ENCODE measurements around the gene TNK1.

TNK1 gene

DNA sequence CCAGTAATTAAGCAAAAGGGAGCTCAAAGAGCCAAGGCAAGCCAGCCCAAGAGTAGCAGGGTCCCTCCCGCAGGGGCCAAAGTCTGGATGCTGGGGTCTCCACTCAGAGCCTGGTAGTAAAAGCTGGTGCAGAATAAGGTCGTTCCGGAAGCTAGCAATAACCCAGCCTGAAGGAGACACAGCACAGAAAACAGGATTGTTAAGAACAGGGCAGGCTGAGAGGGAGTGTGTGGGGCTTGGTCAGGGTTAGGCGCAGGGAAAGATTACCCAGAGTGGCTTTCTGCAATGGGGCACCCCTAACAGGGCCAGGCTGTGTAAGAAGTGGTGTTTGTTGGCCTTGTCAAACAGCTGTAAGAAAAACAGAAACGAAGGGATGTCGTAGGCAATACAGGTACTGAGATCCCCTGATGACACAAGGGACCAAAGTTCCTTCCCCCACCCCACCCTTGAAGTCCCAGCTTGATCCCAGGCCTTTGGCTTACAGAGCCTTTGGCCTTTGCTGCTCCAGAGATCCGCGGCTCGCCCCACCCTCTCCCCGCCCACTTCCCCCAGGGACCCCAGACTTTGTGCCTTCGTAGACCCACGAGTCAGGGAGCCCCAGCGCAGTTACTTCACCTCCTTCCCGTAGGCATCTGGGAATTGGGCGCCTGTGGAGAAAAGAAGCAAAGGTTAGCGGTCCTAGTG, 22.3 kb downstream of the TNK1 start:
- H3K27me3 ChIP-seq (ENCODE audit: control insufficient read depth in 5 of 5, insufficient read depth in 4 of 5, low read length in 5 of 5): no peaks in the 10 kb centered on the region
- H3K9me3 ChIP-seq (ENCODE audit: control insufficient read depth in 5 of 5, low read length in 5 of 5): no peaks in the 10 kb centered on the region
- H3K4me1 ChIP-seq (ENCODE audit: control insufficient read depth in 5 of 5, insufficient read depth in 5 of 5, low read length in 5 of 5): peaks cover 4 to 25% (median 17%) of the 10 kb centered on the region in 5 donors
- H3K4me3 ChIP-seq (ENCODE audit: low read depth in 1 of 5, low read length in 5 of 5): peak overlapping the region; percentile 77 to 83 (median 80)
- peak overlapping the region; percentile 92 for H3K27ac ChIP-seq (ENCODE audit: low read depth, low read length)
- H3K9ac ChIP-seq (ENCODE audit: low read length in 5 of 5): peak overlapping the region; percentile 43 to 82 (median 75)
- H3K36me3 ChIP-seq (ENCODE audit: control insufficient read depth in 5 of 5, insufficient read depth in 5 of 5, low read length in 5 of 5): no peaks in the 10 kb centered on the region

GRCh38 chr17:7403727-7403976, 22.8 kb downstream of the TNK1 start:
- peaks cover 4 to 25% (median 17%) of the 10 kb centered on the region in 5 donors for H3K4me1 ChIP-seq (ENCODE audit: control insufficient read depth in 5 of 5, insufficient read depth in 5 of 5, low read length in 5 of 5)
- H3K4me3 ChIP-seq (ENCODE audit: low read depth in 1 of 5, low read length in 5 of 5): peak overlapping the region; percentile 77 to 83 (median 80)
- no peaks in the 10 kb centered on the region for H3K9me3 ChIP-seq (ENCODE audit: control insufficient read depth in 5 of 5, low read length in 5 of 5)
- peaks cover 0 to 2% (median 0%) of the 10 kb centered on the region in 5 donors for H3K36me3 ChIP-seq (ENCODE audit: control insufficient read depth in 5 of 5, insufficient read depth in 5 of 5, low read length in 5 of 5)
- H3K27ac ChIP-seq (ENCODE audit: low read depth, low read length): peak overlapping the region; percentile 92
- H3K9ac ChIP-seq (ENCODE audit: low read length in 5 of 5): peak overlapping the region in 4 of 5 donors; percentile 43 to 82 (median 71)
- no peaks in the 10 kb centered on the region for H3K27me3 ChIP-seq (ENCODE audit: control insufficient read depth in 5 of 5, insufficient read depth in 4 of 5, low read length in 5 of 5)

GRCh38 chr17:7403977-7404736, 23.3 kb downstream of the TNK1 start, which contains the start of gene TMEM256:
TMEM256 (minus strand) TSS chr17:7404097; CDS start chr17:7404084, 13 bp downstream.
- no peaks in the 10 kb centered on the region for H3K9me3 ChIP-seq (ENCODE audit: control insufficient read depth in 5 of 5, low read length in 5 of 5)
- peak within 1 kb of the TSS; percentile 77 to 83 (median 80) for H3K4me3 ChIP-seq (ENCODE audit: low read depth in 1 of 5, low read length in 5 of 5)
- H3K27ac ChIP-seq (ENCODE audit: low read depth, low read length): peak within 1 kb of the TSS; percentile 92
- H3K4me1 ChIP-seq (ENCODE audit: control insufficient read depth in 5 of 5, insufficient read depth in 5 of 5, low read length in 5 of 5): peaks cover 4 to 25% (median 17%) of the 10 kb centered on the region in 5 donors
- peak within 1 kb of the TSS; percentile 43 to 82 (median 75) for H3K9ac ChIP-seq (ENCODE audit: low read length in 5 of 5)
- peaks cover 0 to 7% (median 0%) of the 10 kb centered on the region in 5 donors for H3K36me3 ChIP-seq (ENCODE audit: control insufficient read depth in 5 of 5, insufficient read depth in 5 of 5, low read length in 5 of 5)
- no peaks in the 10 kb centered on the region for H3K27me3 ChIP-seq (ENCODE audit: control insufficient read depth in 5 of 5, insufficient read depth in 4 of 5, low read length in 5 of 5)

GRCh38 chr17:7404737-7405349, 24.0 kb downstream of the TNK1 start:
- Histone ChIP-seq H3K4me3 (ENCODE audit: low read depth in 1 of 5, low read length in 5 of 5) (peak overlapping the region; percentile 44 to 83 (median 62)), H3K36me3 (ENCODE audit: control insufficient read depth in 5 of 5, insufficient read depth in 5 of 5, low read length in 5 of 5) (peaks cover 0 to 13% (median 4%) of the 10 kb centered on the region in 5 donors), H3K9ac (ENCODE audit: low read length in 5 of 5) (peak overlapping the region in 3 of 5 donors; percentile 51 to 75 (median 73)), H3K27me3 (ENCODE audit: control insufficient read depth in 5 of 5, insufficient read depth in 4 of 5, low read length in 5 of 5) (no peaks in the 10 kb centered on the region), H3K27ac (ENCODE audit: low read depth, low read length) (peak overlapping the region; percentile 46), H3K9me3 (ENCODE audit: control insufficient read depth in 5 of 5, low read length in 5 of 5) (no peaks in the 10 kb centered on the region), H3K4me1 (ENCODE audit: control insufficient read depth in 5 of 5, insufficient read depth in 5 of 5, low read length in 5 of 5) (peaks cover 4 to 25% (median 17%) of the 10 kb centered on the region in 5 donors)

DNA sequence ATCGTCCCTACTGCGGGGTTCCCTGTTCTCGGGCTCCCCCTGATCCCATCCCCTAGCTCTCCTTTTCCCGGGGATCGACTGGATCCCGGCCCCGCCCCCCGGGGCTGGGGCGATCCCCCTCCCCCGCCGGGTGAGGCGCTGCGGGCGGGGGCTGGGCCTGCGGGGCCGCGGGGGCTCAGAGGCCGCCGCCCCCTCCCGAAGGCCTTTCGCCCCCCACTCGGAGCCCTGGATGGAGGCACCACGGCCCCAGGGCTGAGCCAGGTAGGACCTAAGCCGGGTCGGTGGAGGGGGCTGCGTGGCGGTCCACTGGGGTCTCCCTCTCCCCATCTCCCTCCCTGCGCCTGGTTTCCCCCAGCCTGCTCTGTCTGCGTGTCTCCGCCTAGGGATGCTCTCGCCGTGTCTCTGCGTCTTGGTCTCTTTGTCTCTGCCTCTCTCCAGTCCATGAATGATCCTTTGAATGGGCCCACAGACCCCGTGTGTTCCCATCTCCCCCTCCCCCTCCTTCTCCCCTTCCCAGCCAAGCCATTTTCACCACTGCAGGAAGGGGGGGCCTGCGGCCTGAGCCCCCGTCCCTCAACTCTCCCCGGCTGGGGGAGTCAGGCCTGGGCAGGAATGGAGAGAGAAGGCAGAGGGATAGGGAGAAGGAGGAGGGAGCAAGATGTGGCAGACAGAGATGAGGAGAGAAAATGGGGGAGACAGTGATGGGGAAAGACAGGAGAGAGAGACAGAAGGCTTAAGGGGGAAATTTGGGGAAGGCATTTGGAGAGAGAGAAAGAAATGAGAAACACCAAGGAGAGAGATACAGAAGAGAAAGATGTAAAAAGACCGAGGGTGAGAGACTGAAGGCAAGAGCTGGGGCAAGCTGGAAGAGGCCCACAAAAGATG, 24.7 kb downstream of the TNK1 start:
- Histone ChIP-seq H3K9ac (ENCODE audit: low read length in 5 of 5) (peak overlapping the region in 3 of 5 donors; percentile 51 to 75 (median 73)), H3K27ac (ENCODE audit: low read depth, low read length) (peak overlapping the region; percentile 46), H3K27me3 (ENCODE audit: control insufficient read depth in 5 of 5, insufficient read depth in 4 of 5, low read length in 5 of 5) (no peaks in the 10 kb centered on the region), H3K9me3 (ENCODE audit: control insufficient read depth in 5 of 5, low read length in 5 of 5) (no peaks in the 10 kb centered on the region), H3K36me3 (ENCODE audit: control insufficient read depth in 5 of 5, insufficient read depth in 5 of 5, low read length in 5 of 5) (peaks cover 0 to 17% (median 9%) of the 10 kb centered on the region in 5 donors), H3K4me3 (ENCODE audit: low read depth in 1 of 5, low read length in 5 of 5) (peak overlapping the region in 4 of 5 donors; percentile 61 to 83 (median 70)), H3K4me1 (ENCODE audit: control insufficient read depth in 5 of 5, insufficient read depth in 5 of 5, low read length in 5 of 5) (peaks cover 4 to 25% (median 17%) of the 10 kb centered on the region in 5 donors)

- Histone ChIP-seq H3K4me1 (ENCODE audit: control insufficient read depth in 5 of 5, insufficient read depth in 5 of 5, low read length in 5 of 5) (peaks cover 4 to 25% (median 17%) of the 10 kb centered on the region in 5 donors), H3K9me3 (ENCODE audit: control insufficient read depth in 5 of 5, low read length in 5 of 5) (no peaks in the 10 kb centered on the region), H3K4me3 (ENCODE audit: low read depth in 1 of 5, low read length in 5 of 5) (no peak overlapping the region), H3K27ac (ENCODE audit: low read depth, low read length) (no peak overlapping the region), H3K9ac (ENCODE audit: low read length in 5 of 5) (no peak overlapping the region), H3K36me3 (ENCODE audit: control insufficient read depth in 5 of 5, insufficient read depth in 5 of 5, low read length in 5 of 5) (peaks cover 0 to 17% (median 10%) of the 10 kb centered on the region in 5 donors), H3K27me3 (ENCODE audit: control insufficient read depth in 5 of 5, insufficient read depth in 4 of 5, low read length in 5 of 5) (no peaks in the 10 kb centered on the region)
These were observed 25.4 kb downstream of the TNK1 start for GRCh38 chr17:7406235-7406825.

DNA sequence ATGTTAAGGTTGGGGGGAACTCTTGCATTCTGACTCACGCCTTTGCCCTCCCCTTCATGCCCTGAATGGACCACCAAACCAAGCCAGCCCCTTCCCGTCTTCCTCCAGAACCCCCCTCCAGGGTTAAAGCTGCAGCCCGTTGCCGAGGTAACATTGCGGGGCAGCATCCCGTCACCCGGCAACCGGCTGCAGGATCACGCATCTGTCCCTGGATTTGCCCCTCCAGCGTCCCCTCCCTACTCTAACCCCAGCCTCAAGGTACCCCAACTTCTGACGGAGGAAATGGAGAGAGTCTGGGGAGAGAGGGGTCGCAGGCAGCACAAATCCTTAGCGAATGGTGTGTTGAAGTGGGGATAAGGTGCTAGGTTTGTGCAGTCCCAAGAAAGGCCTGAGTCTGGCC, 26.2 kb downstream of the TNK1 start:
- no peak overlapping the region for H3K4me3 ChIP-seq (ENCODE audit: low read depth in 1 of 5, low read length in 5 of 5)

GRCh38 chr17:7407485-7408251, 26.8 kb downstream of the TNK1 start, which contains the start of gene NLGN2:
NLGN2 (plus strand) TSS chr17:7407845; CDS start chr17:7408256, 411 bp downstream.
- no peak within 1 kb of the TSS for H3K4me3 ChIP-seq (ENCODE audit: low read depth in 1 of 5, low read length in 5 of 5)
- H3K9me3 ChIP-seq (ENCODE audit: control insufficient read depth in 5 of 5, low read length in 5 of 5): no peaks in the 10 kb centered on the region
- H3K9ac ChIP-seq (ENCODE audit: low read length in 5 of 5): no peak within 1 kb of the TSS
- peaks cover 4 to 24% (median 15%) of the 10 kb centered on the region in 5 donors for H3K4me1 ChIP-seq (ENCODE audit: control insufficient read depth in 5 of 5, insufficient read depth in 5 of 5, low read length in 5 of 5)
- H3K27me3 ChIP-seq (ENCODE audit: control insufficient read depth in 5 of 5, insufficient read depth in 4 of 5, low read length in 5 of 5): no peaks in the 10 kb centered on the region
- H3K36me3 ChIP-seq (ENCODE audit: control insufficient read depth in 5 of 5, insufficient read depth in 5 of 5, low read length in 5 of 5): peaks cover 0 to 17% (median 10%) of the 10 kb centered on the region in 5 donors
- no peak within 1 kb of the TSS for H3K27ac ChIP-seq (ENCODE audit: low read depth, low read length)

More for the DNA sequence above, 26.2 kb downstream of the TNK1 start:
- Histone ChIP-seq H3K9ac (ENCODE audit: low read length in 5 of 5) (no peak overlapping the region), H3K27me3 (ENCODE audit: control insufficient read depth in 5 of 5, insufficient read depth in 4 of 5, low read length in 5 of 5) (no peaks in the 10 kb centered on the region), H3K4me1 (ENCODE audit: control insufficient read depth in 5 of 5, insufficient read depth in 5 of 5, low read length in 5 of 5) (peaks cover 4 to 25% (median 17%) of the 10 kb centered on the region in 5 donors), H3K27ac (ENCODE audit: low read depth, low read length) (no peak overlapping the region), H3K36me3 (ENCODE audit: control insufficient read depth in 5 of 5, insufficient read depth in 5 of 5, low read length in 5 of 5) (peaks cover 0 to 17% (median 10%) of the 10 kb centered on the region in 5 donors), H3K9me3 (ENCODE audit: control insufficient read depth in 5 of 5, low read length in 5 of 5) (no peaks in the 10 kb centered on the region)
